ENCODE data around the gene HOXB6.

- TF ChIP-seq EP300 (IDR thresholded peaks at IDR 0.05) (no peak), CTCF (IDR thresholded peaks at IDR 0.05) (no peak), POLR2A (IDR thresholded peaks at IDR 0.05) (no peak)
These were observed 26.7 kb downstream of the HOXB6 start, which contains the start of gene HOXB4 for GRCh38 chr17:48577946-48578615.

Measured in upper lobe of left lung (tissue), 4 donors.